COLO668 (cell line): ENCODE data around the gene NEK2.
"Not testable (repeated sequence)": the region's sequence is repeated elsewhere in the genome, so short reads cannot be mapped to it uniquely, and the experiment has no call there.

Experiments
- DNase-seq: peaks from one replicate; lab custom pipeline; 2025; ENCODE audit not compliant: unreplicated experiment; lab: John Stamatoyannopoulos, UW

Gene NEK2

GRCh38 chr1:211675230-211676105 lies at the start of gene NEK2:
NEK2 (minus strand) TSS chr1:211675621; CDS start chr1:211675479, 142 bp downstream.
- peak; percentile 98 for DNase-seq

GRCh38 chr1:211724687-211725196 lies 49.3 kb upstream of the NEK2 start:
- no peak for DNase-seq

GRCh38 chr1:211723273-211723672 lies 47.9 kb upstream of the NEK2 start:
- DNase-seq = no peak

- no peak for DNase-seq
These were observed 47.1 kb upstream of the NEK2 start for GRCh38 chr1:211722277-211723175.

GRCh38 chr1:211716555-211716954 lies 41.1 kb upstream of the NEK2 start:
- DNase-seq = not testable (repeated sequence)

- no peak for DNase-seq
These were observed 40.5 kb upstream of the NEK2 start for GRCh38 chr1:211715971-211716370.

GRCh38 chr1:211714154-211714553 lies 38.7 kb upstream of the NEK2 start:
- DNase-seq = no peak

GRCh38 chr1:211713231-211713630 lies 37.8 kb upstream of the NEK2 start:
- no peak for DNase-seq

- DNase-seq = peak; percentile 58
These were observed 35.9 kb upstream of the NEK2 start for GRCh38 chr1:211711315-211711705.

- DNase-seq = no peak
These were observed 35.3 kb upstream of the NEK2 start for GRCh38 chr1:211710566-211711314.

- DNase-seq = no peak
These were observed 33.5 kb upstream of the NEK2 start for GRCh38 chr1:211708926-211709325.

- DNase-seq = no peak
These were observed 32.6 kb upstream of the NEK2 start for GRCh38 chr1:211708006-211708405.

- no peak for DNase-seq
These were observed 30.2 kb upstream of the NEK2 start for GRCh38 chr1:211705467-211706091.

GRCh38 chr1:211704543-211704942 lies 29.1 kb upstream of the NEK2 start:
- peak; percentile 73 for DNase-seq

- DNase-seq = peak; percentile 95
These were observed 28.6 kb upstream of the NEK2 start for GRCh38 chr1:211703812-211704537.

- no peak for DNase-seq
These were observed 26.3 kb upstream of the NEK2 start for GRCh38 chr1:211701733-211702132.

GRCh38 chr1:211699059-211699458 lies 23.6 kb upstream of the NEK2 start:
- no peak for DNase-seq

- peak; percentile 89 for DNase-seq
These were observed 23.0 kb upstream of the NEK2 start for GRCh38 chr1:211698161-211699026.

GRCh38 chr1:211697356-211697755 lies 21.9 kb upstream of the NEK2 start:
- no peak for DNase-seq
